GM21367 (cell line): ENCODE measurements around the gene IFNA14.
"Not testable (repeated sequence)": the region's sequence is repeated elsewhere in the genome, so short reads cannot be mapped to it uniquely, and the experiment has no call there.

Experiments
- ATAC-seq: cut with Tn5 transposase; IDR thresholded peaks from one replicate; pipeline ENCODE4 v1.9.1; 2021; ENCODE audit not compliant: unreplicated experiment

IFNA14 gene

GRCh38 chr9:21217211-21217610 is 22.6 kb downstream of the IFNA14 start, which contains the start of gene IFNA16:
TSS of gene IFNA16 (minus strand) at chr9:21217311. CDS start at chr9:21217305, 6 bp downstream.
- ATAC-seq: not testable (repeated sequence)

- ATAC-seq: peak; percentile 74
These were observed 26.1 kb downstream of the IFNA14 start for GRCh38 chr9:21213411-21214326.

GRCh38 chr9:21212160-21212559 is 27.6 kb downstream of the IFNA14 start:
- not testable (repeated sequence) for ATAC-seq

- not testable (repeated sequence) for ATAC-seq
These were observed 29.0 kb downstream of the IFNA14 start for GRCh38 chr9:21210782-21211181.

GRCh38 chr9:21210311-21210710 is 29.5 kb downstream of the IFNA14 start:
- ATAC-seq: no peak

GRCh38 chr9:21207043-21207442 is 32.8 kb downstream of the IFNA14 start, which contains the start of gene IFNA10:
TSS of gene IFNA10 (minus strand) at chr9:21207143. CDS start at chr9:21207097, 46 bp downstream.
- not testable (repeated sequence) for ATAC-seq

GRCh38 chr9:21205204-21205603 is 34.6 kb downstream of the IFNA14 start:
- ATAC-seq: no peak

- ATAC-seq: not testable (repeated sequence)
These were observed 37.7 kb downstream of the IFNA14 start, which contains the start of gene IFNA7 for GRCh38 chr9:21202105-21202504. TSS of gene IFNA7 (minus strand) at chr9:21202205. CDS start at chr9:21202165, 40 bp downstream.

- ATAC-seq: peak; percentile 96
These were observed 44.7 kb downstream of the IFNA14 start for GRCh38 chr9:21194867-21195776.
